Measurements from ENCODE around the gene VPS33B. TPM values are rescaled to one million over a fixed set of nuclear protein-coding genes. Genes with fewer than 3 reads are reported as not detected.

The VPS33B gene
- total and polyA plus RNA-seq, 3 experiments from 2014 or later: 10.6 to 20.6 (median 20.4) TPM

GRCh38 chr15:90988296-90988695 lies 34.1 kb downstream of the VPS33B start:
- Histone ChIP-seq H3K9me3 (ENCODE audit: low read length) (no peaks in the 10 kb centered on the region), H3K36me3 (ENCODE audit: insufficient read depth, low read length) (peaks cover 2% of the 10 kb centered on the region), H3K4me3 (ENCODE audit: low read length) (no peak overlapping the region), H3K4me1 (ENCODE audit: insufficient read depth, low read length) (peaks cover 5% of the 10 kb centered on the region), H3K27me3 (ENCODE audit: insufficient read depth, low read length, poor library complexity, severe bottlenecking) (no peaks in the 10 kb centered on the region), H3K27ac (ENCODE audit: low read depth, low read length) (peak overlapping the region; percentile 12)
- ChIA-PET CTCF (no interaction called here), POLR2A (no interaction called here)
- H3K4me1 Mint-ChIP-seq: peaks cover 24 to 47% (median 32%) of the 10 kb centered on the region in 3 donors
- H3K36me3 Mint-ChIP-seq: no peaks in the 10 kb centered on the region
- DNase-seq: no peak
- peak overlapping the region in 6 of 8 donors; percentile 1 to 82 (median 55) for H3K27ac Mint-ChIP-seq
- no peaks in the 10 kb centered on the region for H3K27me3 Mint-ChIP-seq
- peak overlapping the region; percentile 4 to 48 (median 22) for H3K4me3 Mint-ChIP-seq
- H3K9me3 Mint-ChIP-seq: no peaks in the 10 kb centered on the region

DNA sequence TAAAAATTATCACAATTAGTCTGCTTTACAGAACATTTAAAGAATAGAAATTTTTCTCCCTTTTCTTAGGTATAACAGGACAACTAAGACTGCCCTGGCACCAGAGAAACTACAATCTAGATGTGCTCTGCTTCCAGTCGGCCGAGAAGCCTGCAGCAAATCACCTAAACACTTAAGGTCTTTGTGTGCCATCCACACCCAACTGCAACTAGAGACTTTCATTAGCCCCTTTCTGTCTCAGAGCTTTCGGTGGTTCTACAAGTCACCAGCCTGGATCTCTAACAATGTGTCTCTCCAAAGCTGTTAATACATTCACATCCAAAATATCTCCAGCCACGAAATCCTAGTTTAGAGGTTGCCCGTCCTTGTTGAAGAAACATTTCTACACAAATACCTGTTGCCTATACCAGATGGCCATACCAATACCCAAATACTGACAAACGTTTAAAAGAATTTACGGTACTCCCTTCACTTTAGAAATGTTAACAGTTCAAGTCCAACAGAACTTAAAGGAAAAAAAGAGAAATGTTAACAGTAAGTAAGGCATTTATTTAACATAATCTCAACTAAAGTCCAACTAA lies 34.7 kb downstream of the VPS33B start:
- Mint-ChIP-seq H3K9me3 (no peaks in the 10 kb centered on the region), H3K27ac (peak overlapping the region in 3 of 8 donors; percentile 1 to 87 (median 52)), H3K36me3 (peaks cover 0 to 3% (median 0%) of the 10 kb centered on the region in 3 donors), H3K4me1 (peaks cover 23 to 40% (median 27%) of the 10 kb centered on the region in 3 donors), H3K27me3 (no peaks in the 10 kb centered on the region), H3K4me3 (no peak overlapping the region)
- Histone ChIP-seq H3K27ac (ENCODE audit: low read depth, low read length) (no peak overlapping the region), H3K4me1 (ENCODE audit: insufficient read depth, low read length) (peaks cover 4% of the 10 kb centered on the region), H3K9me3 (ENCODE audit: low read length) (no peaks in the 10 kb centered on the region), H3K4me3 (ENCODE audit: low read length) (no peak overlapping the region), H3K36me3 (ENCODE audit: insufficient read depth, low read length) (peaks cover 4% of the 10 kb centered on the region), H3K27me3 (ENCODE audit: insufficient read depth, low read length, poor library complexity, severe bottlenecking) (no peaks in the 10 kb centered on the region)
- POLR2A ChIA-PET: no interaction called here
- CTCF ChIA-PET: interaction anchor here (1.3 kb wide), 1 partner anchor 56 kb away, joined by 4 read pairs; no protein-coding TSS in a partner anchor
- no peak for DNase-seq

DNA sequence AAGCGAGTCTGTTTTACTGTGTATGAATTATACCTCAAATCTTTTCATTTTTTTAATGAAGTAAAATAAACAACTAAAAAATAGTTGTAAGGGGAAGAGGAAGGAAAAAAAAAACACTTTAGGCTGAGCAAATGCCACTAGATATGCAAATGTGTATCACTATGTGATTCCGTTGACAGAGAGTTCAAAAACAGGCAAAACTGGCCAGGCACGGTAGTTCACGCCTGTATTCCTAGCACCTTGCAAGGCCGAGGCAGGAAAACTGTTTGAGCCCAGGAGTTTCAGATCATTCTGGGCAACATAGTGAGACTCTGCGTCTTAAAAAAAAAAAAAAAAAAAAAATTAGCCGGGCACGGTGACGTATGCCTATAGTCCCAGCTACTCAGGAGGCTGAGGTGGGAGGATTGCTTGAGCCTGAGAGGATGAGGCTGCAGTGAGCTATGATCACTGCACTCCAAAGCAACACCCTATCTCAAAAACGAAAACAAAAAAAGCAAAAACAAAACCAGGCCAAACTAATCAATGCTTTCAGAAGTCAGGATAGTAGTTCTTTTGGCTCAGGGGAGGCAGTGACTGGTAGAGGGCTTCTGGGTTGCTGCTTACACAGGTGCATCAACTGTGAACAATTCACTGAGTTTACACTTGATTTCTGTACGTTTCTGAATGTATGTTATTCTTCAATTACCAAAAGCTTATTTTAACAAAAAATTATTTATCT lies 35.4 kb downstream of the VPS33B start:
- peaks cover 4% of the 10 kb centered on the region for H3K4me1 ChIP-seq (ENCODE audit: insufficient read depth, low read length)
- Mint-ChIP-seq H3K9me3 (no peaks in the 10 kb centered on the region), H3K4me3 (peak overlapping the region in 1 of 7 donors; percentile 40), H3K27me3 (no peaks in the 10 kb centered on the region), H3K27ac (peak overlapping the region in 1 of 8 donors; percentile 60), H3K4me1 (peaks cover 18 to 34% (median 21%) of the 10 kb centered on the region in 3 donors), H3K36me3 (peaks cover 0 to 5% (median 0%) of the 10 kb centered on the region in 3 donors)
- DNase-seq: no peak
- no peak overlapping the region for H3K4me3 ChIP-seq (ENCODE audit: low read length)
- no peaks in the 10 kb centered on the region for H3K27me3 ChIP-seq (ENCODE audit: insufficient read depth, low read length, poor library complexity, severe bottlenecking)
- peaks cover 4% of the 10 kb centered on the region for H3K36me3 ChIP-seq (ENCODE audit: insufficient read depth, low read length)
- H3K9me3 ChIP-seq (ENCODE audit: low read length): no peaks in the 10 kb centered on the region
- POLR2A ChIA-PET: no interaction called here
- CTCF ChIA-PET: interaction anchor here (0.9 to 1.6 kb wide), 4 partner anchors 37 to 339 kb away, joined by 3 to 5 read pairs (median 4); no protein-coding TSS in a partner anchor
- H3K27ac ChIP-seq (ENCODE audit: low read depth, low read length): no peak overlapping the region

DNA sequence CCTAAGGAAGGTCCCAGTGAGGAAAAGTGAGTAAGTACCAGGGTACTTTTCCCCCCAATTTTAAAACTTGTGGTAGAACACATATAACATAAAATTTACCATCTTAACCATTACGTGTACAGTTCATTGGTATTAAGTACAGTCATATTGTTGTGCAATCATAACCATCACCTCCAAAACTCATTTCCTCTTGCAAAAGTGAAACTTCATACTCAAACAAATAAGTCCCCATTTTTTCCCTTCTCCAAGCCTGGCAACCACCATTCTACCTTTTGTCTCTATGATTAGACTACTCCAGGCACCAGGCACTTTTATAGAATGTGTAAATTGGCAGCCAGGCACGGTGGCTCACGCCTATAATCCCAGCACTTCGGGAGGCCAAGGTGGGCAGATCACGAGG lies 40.3 kb downstream of the VPS33B start:
- peaks cover 4% of the 10 kb centered on the region for H3K36me3 ChIP-seq (ENCODE audit: insufficient read depth, low read length)
- H3K4me3 ChIP-seq (ENCODE audit: low read length): no peak overlapping the region
- peaks cover 0 to 23% (median 10%) of the 10 kb centered on the region in 3 donors for H3K36me3 Mint-ChIP-seq

GRCh38 chr15:90981681-90982080 lies 40.7 kb downstream of the VPS33B start:
- peaks cover 4% of the 10 kb centered on the region for H3K36me3 ChIP-seq (ENCODE audit: insufficient read depth, low read length)
- ChIA-PET CTCF (interaction anchor here (3.8 kb wide), 1 partner anchor 25 kb away, joined by 16 read pairs; no protein-coding TSS in a partner anchor), POLR2A (no interaction called here)
- H3K27ac Mint-ChIP-seq: no peak overlapping the region
- DNase-seq: no peak
- H3K4me1 ChIP-seq (ENCODE audit: insufficient read depth, low read length): no peaks in the 10 kb centered on the region
- no peaks in the 10 kb centered on the region for H3K9me3 Mint-ChIP-seq
- peaks cover 0 to 5% (median 2%) of the 10 kb centered on the region in 3 donors for H3K4me1 Mint-ChIP-seq
- H3K27ac ChIP-seq (ENCODE audit: low read depth, low read length): no peak overlapping the region
- no peak overlapping the region for H3K4me3 Mint-ChIP-seq
- H3K9me3 ChIP-seq (ENCODE audit: low read length): no peaks in the 10 kb centered on the region
- H3K27me3 Mint-ChIP-seq: no peaks in the 10 kb centered on the region
- no peaks in the 10 kb centered on the region for H3K27me3 ChIP-seq (ENCODE audit: insufficient read depth, low read length, poor library complexity, severe bottlenecking)
- H3K4me3 ChIP-seq (ENCODE audit: low read length): no peak overlapping the region
- peaks cover 0 to 25% (median 10%) of the 10 kb centered on the region in 3 donors for H3K36me3 Mint-ChIP-seq

More for the DNA sequence above, 40.3 kb downstream of the VPS33B start:
- Mint-ChIP-seq H3K27ac (no peak overlapping the region), H3K27me3 (no peaks in the 10 kb centered on the region), H3K4me1 (peaks cover 3 to 9% (median 4%) of the 10 kb centered on the region in 3 donors), H3K4me3 (no peak overlapping the region), H3K9me3 (no peaks in the 10 kb centered on the region)
- Histone ChIP-seq H3K4me1 (ENCODE audit: insufficient read depth, low read length) (no peaks in the 10 kb centered on the region), H3K27me3 (ENCODE audit: insufficient read depth, low read length, poor library complexity, severe bottlenecking) (no peaks in the 10 kb centered on the region), H3K27ac (ENCODE audit: low read depth, low read length) (no peak overlapping the region), H3K9me3 (ENCODE audit: low read length) (no peaks in the 10 kb centered on the region)
- POLR2A ChIA-PET: no interaction called here
- CTCF ChIA-PET: interaction anchor here (1.6 to 3.8 kb wide), 2 partner anchors 25 kb away, joined by 3 to 16 read pairs; no protein-coding TSS in a partner anchor
- DNase-seq: no peak

- peaks cover 2 to 35% (median 14%) of the 10 kb centered on the region in 3 donors for H3K36me3 Mint-ChIP-seq
- ChIA-PET POLR2A (no interaction called here), CTCF (interaction anchor here (0.6 to 3.8 kb wide), 2 partner anchors 22 to 731 kb away, joined by 3 to 16 read pairs; no protein-coding TSS in a partner anchor)
- no peaks in the 10 kb centered on the region for H3K27me3 Mint-ChIP-seq
- H3K4me3 Mint-ChIP-seq: no peak overlapping the region
- H3K36me3 ChIP-seq (ENCODE audit: insufficient read depth, low read length): peaks cover 4% of the 10 kb centered on the region
- H3K9me3 Mint-ChIP-seq: no peaks in the 10 kb centered on the region
- no peak overlapping the region for H3K4me3 ChIP-seq (ENCODE audit: low read length)
- H3K4me1 ChIP-seq (ENCODE audit: insufficient read depth, low read length): no peaks in the 10 kb centered on the region
- H3K4me1 Mint-ChIP-seq: peaks cover 0 to 2% (median 0%) of the 10 kb centered on the region in 3 donors
- no peak overlapping the region for H3K27ac ChIP-seq (ENCODE audit: low read depth, low read length)
- no peaks in the 10 kb centered on the region for H3K9me3 ChIP-seq (ENCODE audit: low read length)
- no peaks in the 10 kb centered on the region for H3K27me3 ChIP-seq (ENCODE audit: insufficient read depth, low read length, poor library complexity, severe bottlenecking)
- peak overlapping the region in 2 of 8 donors; percentile 1 to 15 for H3K27ac Mint-ChIP-seq
- no peak for DNase-seq
Observed at GRCh38 chr15:90979582-90979981, 42.8 kb downstream of the VPS33B start.

DNA sequence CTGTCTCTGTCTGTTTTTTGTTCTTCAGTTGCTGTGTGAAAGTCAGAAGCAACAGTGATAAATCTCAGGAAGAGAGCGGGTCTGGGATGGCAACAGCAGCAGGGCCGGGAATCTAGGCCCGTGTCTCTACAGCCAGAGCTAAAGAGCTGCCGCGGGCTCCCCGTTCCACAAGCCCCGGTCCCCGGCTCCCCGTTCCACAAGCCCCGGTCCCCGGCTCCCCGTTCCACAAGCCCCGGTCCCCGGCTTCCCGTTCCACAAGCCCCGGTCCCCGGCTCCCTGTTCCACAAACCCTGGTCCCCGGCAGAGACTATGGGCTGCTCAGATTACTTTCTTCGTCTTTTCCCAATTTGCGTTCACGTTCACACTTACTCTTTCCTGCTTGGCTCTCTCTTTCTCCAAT lies 48.2 kb downstream of the VPS33B start:
- no peaks in the 10 kb centered on the region for H3K4me1 ChIP-seq (ENCODE audit: insufficient read depth, low read length)
- CTCF ChIA-PET: no interaction called here
- no peak overlapping the region for H3K4me3 Mint-ChIP-seq

DNA sequence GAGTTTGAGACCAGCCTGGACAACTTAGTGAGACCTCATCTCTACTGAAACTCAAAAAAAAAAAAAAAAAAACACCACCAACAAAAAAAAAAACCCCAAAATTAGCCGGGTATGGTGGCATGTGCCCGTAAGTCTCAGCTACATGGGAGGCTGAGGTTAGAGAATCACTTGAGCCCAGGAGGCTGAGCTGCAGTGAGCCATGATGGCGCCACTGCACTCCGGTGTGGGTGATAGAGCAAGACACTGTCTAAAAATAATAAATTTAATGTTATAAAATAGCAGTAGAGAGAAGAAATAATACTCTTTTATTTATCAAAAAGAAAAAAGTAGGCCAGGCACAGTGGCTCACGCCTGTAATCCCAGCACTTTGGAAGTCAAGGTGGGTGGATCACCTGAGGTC lies 50.3 kb downstream of the VPS33B start:
- H3K27ac ChIP-seq (ENCODE audit: low read depth, low read length): no peak overlapping the region
- H3K4me1 Mint-ChIP-seq: no peaks in the 10 kb centered on the region
- POLR2A ChIA-PET: interaction anchor here (0.6 kb wide), 1 partner anchor 496 kb away, joined by 4 read pairs; no protein-coding TSS in a partner anchor
- CTCF ChIA-PET: no interaction called here
- H3K4me1 ChIP-seq (ENCODE audit: insufficient read depth, low read length): no peaks in the 10 kb centered on the region
- H3K27me3 ChIP-seq (ENCODE audit: insufficient read depth, low read length, poor library complexity, severe bottlenecking): no peaks in the 10 kb centered on the region
- H3K27me3 Mint-ChIP-seq: peaks cover 0 to 1% of the 10 kb centered on the region in 2 donors
- DNase-seq: no peak
- peak overlapping the region in 1 of 8 donors; percentile 19 for H3K27ac Mint-ChIP-seq
- H3K36me3 Mint-ChIP-seq: peaks cover 5 to 27% (median 6%) of the 10 kb centered on the region in 3 donors
- no peaks in the 10 kb centered on the region for H3K36me3 ChIP-seq (ENCODE audit: insufficient read depth, low read length)
- no peak overlapping the region for H3K4me3 ChIP-seq (ENCODE audit: low read length)
- H3K9me3 Mint-ChIP-seq: no peaks in the 10 kb centered on the region
- no peaks in the 10 kb centered on the region for H3K9me3 ChIP-seq (ENCODE audit: low read length)
- no peak overlapping the region for H3K4me3 Mint-ChIP-seq

More for the DNA sequence above, 48.2 kb downstream of the VPS33B start:
- POLR2A ChIA-PET: no interaction called here
- H3K9me3 ChIP-seq (ENCODE audit: low read length): no peaks in the 10 kb centered on the region
- H3K27ac Mint-ChIP-seq: peak overlapping the region in 1 of 8 donors; percentile 57
- H3K4me1 Mint-ChIP-seq: no peaks in the 10 kb centered on the region
- no peak overlapping the region for H3K27ac ChIP-seq (ENCODE audit: low read depth, low read length)
- H3K27me3 ChIP-seq (ENCODE audit: insufficient read depth, low read length, poor library complexity, severe bottlenecking): no peaks in the 10 kb centered on the region
- peaks cover 5 to 23% (median 13%) of the 10 kb centered on the region in 3 donors for H3K36me3 Mint-ChIP-seq
- no peaks in the 10 kb centered on the region for H3K9me3 Mint-ChIP-seq
- no peak overlapping the region for H3K4me3 ChIP-seq (ENCODE audit: low read length)
- DNase-seq: no peak
- H3K27me3 Mint-ChIP-seq: peaks cover 0 to 1% of the 10 kb centered on the region in 2 donors
- H3K36me3 ChIP-seq (ENCODE audit: insufficient read depth, low read length): no peaks in the 10 kb centered on the region
